Colonic mucosa (tissue), 4 donors: ENCODE measurements around the gene MCRIP2. TPM values are rescaled to one million over a fixed set of nuclear protein-coding genes. Genes with fewer than 3 reads are reported as not detected.
"Not testable (repeated sequence)": the region's sequence is repeated elsewhere in the genome, so short reads cannot be mapped to it uniquely, and the experiment has no call there.

Experiments used
- DNase-seq: peaks from one replicate; pipeline ENCODE4 v3.0.0-alpha.2; 2020
- H3K27ac ChIP-seq: fragments of 200-600 bp; one replicate; pipeline ENCODE4 v1.8.0; 2021
- H3K27me3 ChIP-seq: fragments of 200-600 bp; one replicate; pipeline ENCODE4 v1.8.0; 2021
- H3K36me3 ChIP-seq: fragments of 200-600 bp; one replicate; pipeline ENCODE4 v1.8.0; 2021
- H3K4me1 ChIP-seq: fragments of 200-600 bp; one replicate; pipeline ENCODE4 v1.8.0; 2021; ENCODE audit warnings: mild to moderate bottlenecking
- H3K4me3 ChIP-seq: fragments of 200-600 bp; one replicate; pipeline ENCODE4 v1.8.0; 2021
- H3K9ac ChIP-seq, 2 donors: one replicate each; pipeline ENCODE4 v1.7.0; 2013; ENCODE audit warnings: control low read depth in 2 of 2, low read depth in 2 of 2, low read length in 2 of 2
- H3K9me3 ChIP-seq: fragments of 200-600 bp; one replicate; pipeline ENCODE4 v1.8.0; 2021
- CTCF ChIP-seq: fragments of 200-600 bp; IDR thresholded peaks from one replicate; pipeline ENCODE4 v1.8.0; 2022; ENCODE audit warnings: antibody characterized with exemption, mild to moderate bottlenecking
- intact Hi-C: fragments of 100-400 bp; cut with DNase I; formaldehyde crosslinking; loops from one replicate; pipeline ENCODE4 v1.14.1; 2022
- total RNA-seq, 2 donors: library from RNA; stranded (reverse); fragmentation: NEBNext Ultra II Directional in 1 of 2; extraction: Animal tissue kit (Norgen Biotek cat#: 25700) in 1 of 2; gene quantifications; one replicate each; pipeline ENCODE4 v1.2.1, GENCODE V29; 2021
- donor health status: healthy.
- donor health status: DM: no; HTN: no; CAD: no.
- donor health status: DM: no; HTN: no; CAD: no.

The MCRIP2 gene
- total RNA-seq, 2 donors from 2014 or later = 132 to 158 TPM

GRCh38 chr16:595094-595528 is 46.5 kb upstream of the MCRIP2 start:
- Histone ChIP-seq H3K36me3 (no peaks in the 10 kb centered on the region), H3K9me3 (no peaks in the 10 kb centered on the region), H3K27me3 (no peaks in the 10 kb centered on the region), H3K9ac (no peak overlapping the region), H3K27ac (no peak overlapping the region), H3K4me1 (peaks cover 25% of the 10 kb centered on the region), H3K4me3 (no peak overlapping the region)
- intact Hi-C loops = no loop called here
- TF ChIP-seq CTCF = no peak
- no peak for DNase-seq

- peaks cover 25% of the 10 kb centered on the region for H3K4me1 ChIP-seq
- TF ChIP-seq CTCF = no peak
- no peaks in the 10 kb centered on the region for H3K9me3 ChIP-seq
- no peak overlapping the region for H3K4me3 ChIP-seq
- intact Hi-C loops = no loop called here
- no peak overlapping the region for H3K27ac ChIP-seq
- no peak for DNase-seq
- no peak overlapping the region for H3K9ac ChIP-seq
- H3K27me3 ChIP-seq = no peaks in the 10 kb centered on the region
- H3K36me3 ChIP-seq = no peaks in the 10 kb centered on the region
Observed at GRCh38 chr16:595942-596735, 45.5 kb upstream of the MCRIP2 start.

GRCh38 chr16:596736-597060 is 44.9 kb upstream of the MCRIP2 start:
- Histone ChIP-seq H3K9ac (no peak overlapping the region), H3K27ac (no peak overlapping the region), H3K4me1 (peaks cover 21% of the 10 kb centered on the region), H3K27me3 (no peaks in the 10 kb centered on the region), H3K4me3 (no peak overlapping the region), H3K36me3 (no peaks in the 10 kb centered on the region), H3K9me3 (no peaks in the 10 kb centered on the region)
- no peak for DNase-seq
- TF ChIP-seq CTCF = no peak
- intact Hi-C loops = no loop called here

- H3K36me3 ChIP-seq, intact Hi-C loops, H3K4me3 ChIP-seq, H3K27me3 ChIP-seq, H3K9ac ChIP-seq, H3K27ac ChIP-seq, DNase-seq, H3K9me3 ChIP-seq: not testable (repeated sequence)
- peaks cover 11% of the 10 kb centered on the region for H3K4me1 ChIP-seq
Observed at GRCh38 chr16:597655-598054, 44.0 kb upstream of the MCRIP2 start.

GRCh38 chr16:598823-599739 is 42.5 kb upstream of the MCRIP2 start:
- Histone ChIP-seq H3K27me3 (no peaks in the 10 kb centered on the region), H3K36me3 (no peaks in the 10 kb centered on the region), H3K27ac (no peak overlapping the region), H3K9ac (no peak overlapping the region), H3K4me3 (no peak overlapping the region), H3K9me3 (no peaks in the 10 kb centered on the region), H3K4me1 (peaks cover 5% of the 10 kb centered on the region)
- DNase-seq = no peak
- TF ChIP-seq CTCF = no peak
- intact Hi-C loops = no loop called here
